ENCODE results near the gene WASF2. TPM values are rescaled to one million over a fixed set of nuclear protein-coding genes. Genes with fewer than 3 reads are reported as not detected.
A peak's percentile ranks its signal among the peaks of the same experiment; 100 is the strongest.

The WASF2 gene
- total RNA-seq, 1 donor from 2014 or later = 27.9 TPM

- peak overlapping the region; percentile 80 for H3K4me3 ChIP-seq (ENCODE audit: low read depth, low read length)
- DNase-seq (ENCODE audit: low read depth) = no peak
- no peak for TF ChIP-seq CTCF (conservative IDR thresholded peaks at IDR 0.05; ENCODE audit: low read depth, low read length)
These were observed 124.4 kb downstream of the WASF2 start for GRCh38 chr1:27365372-27366112.

GRCh38 chr1:27364696-27365371 is 125.1 kb downstream of the WASF2 start:
- no peak for TF ChIP-seq CTCF (conservative IDR thresholded peaks at IDR 0.05; ENCODE audit: low read depth, low read length)
- peak overlapping the region; percentile 80 for H3K4me3 ChIP-seq (ENCODE audit: low read depth, low read length)
- no peak for DNase-seq (ENCODE audit: low read depth)

- no peak for TF ChIP-seq CTCF (conservative IDR thresholded peaks at IDR 0.05; ENCODE audit: low read depth, low read length)
- no peak for DNase-seq (ENCODE audit: low read depth)
- H3K4me3 ChIP-seq (ENCODE audit: low read depth, low read length) = no peak overlapping the region
These were observed 125.9 kb downstream of the WASF2 start for GRCh38 chr1:27363766-27364695.

GRCh38 chr1:27361553-27361952 is 128.4 kb downstream of the WASF2 start:
- no peak overlapping the region for H3K4me3 ChIP-seq (ENCODE audit: low read depth, low read length)
- TF ChIP-seq CTCF (conservative IDR thresholded peaks at IDR 0.05; ENCODE audit: low read depth, low read length) = no peak
- no peak for DNase-seq (ENCODE audit: low read depth)

- TF ChIP-seq CTCF (conservative IDR thresholded peaks at IDR 0.05; ENCODE audit: low read depth, low read length) = no peak
- H3K4me3 ChIP-seq (ENCODE audit: low read depth, low read length) = no peak overlapping the region
- no peak for DNase-seq (ENCODE audit: low read depth)
These were observed 128.9 kb downstream of the WASF2 start for GRCh38 chr1:27361044-27361402.

GRCh38 chr1:27360159-27361043 is 129.6 kb downstream of the WASF2 start:
- no peak for TF ChIP-seq CTCF (conservative IDR thresholded peaks at IDR 0.05; ENCODE audit: low read depth, low read length)
- no peak for DNase-seq (ENCODE audit: low read depth)
- no peak overlapping the region for H3K4me3 ChIP-seq (ENCODE audit: low read depth, low read length)
